Endothelial cell of umbilical vein (primary cell): ENCODE data around the gene KDM5B.

Experiments
- CTCF ChIP-seq, 2 donors: IDR thresholded peaks; 1 replicate in 1 of 2; 2 replicates in 1 of 2; pipeline ENCODE4 v1.5.1; 2011; ENCODE audit warnings: low read length in 2 of 2, mild to moderate bottlenecking in 2 of 2, moderate library complexity in 2 of 2, control low read depth in 1 of 2, inconsistent platforms in 1 of 2, low read depth in 1 of 2; ENCODE audit not compliant: insufficient read depth in 1 of 2; ENCODE audit errors: extremely low read depth in 1 of 2
- FOS ChIP-seq: IDR thresholded peaks from 2 replicates; pipeline ENCODE4 v1.6.1; 2011; ENCODE audit warnings: mild to moderate bottlenecking, low read length, moderate library complexity, borderline replicate concordance; ENCODE audit not compliant: insufficient read depth
- JUN ChIP-seq: IDR thresholded peaks from 2 replicates; pipeline ENCODE4 v1.6.1; 2011; ENCODE audit warnings: borderline replicate concordance, low read depth; ENCODE audit not compliant: insufficient read length, insufficient read depth
- MYC ChIP-seq: IDR thresholded peaks from one replicate; pipeline ENCODE4 v1.6.1; 2011; ENCODE audit warnings: mild to moderate bottlenecking, low read depth, low read length
- POLR2A ChIP-seq: IDR thresholded peaks from 2 replicates; pipeline ENCODE4 v1.6.1; 2012; ENCODE audit warnings: low read depth, mild to moderate bottlenecking, control low read depth, low read length
- POLR2AphosphoS5 ChIP-seq: IDR thresholded peaks from 2 replicates; pipeline ENCODE4 v1.6.1; 2012; ENCODE audit warnings: low read depth, mild to moderate bottlenecking, control low read depth, low read length, moderate library complexity; ENCODE audit not compliant: insufficient read depth

- TF ChIP-seq POLR2AphosphoS5 (no peak), POLR2A (no peak), CTCF (IDR thresholded peaks at IDR 0.05; ENCODE audit: extremely low read depth in 1 of 2, insufficient read depth in 1 of 2, low read depth in 1 of 2, low read length in 2 of 2) (no peak), JUN (no peak), MYC (no peak), FOS (no peak)
These were observed 6.2 kb downstream of the KDM5B start for GRCh38 chr1:202802034-202802433.
